ENCODE measurements around the gene NCKAP1. TPM values are rescaled to one million over a fixed set of nuclear protein-coding genes. Genes with fewer than 3 reads are reported as not detected.

The NCKAP1 gene
- total and polyA plus RNA-seq, 2 of the 4 experiments (the other 2 are of a cell fraction), result 91.1 to 160 TPM

DNA sequence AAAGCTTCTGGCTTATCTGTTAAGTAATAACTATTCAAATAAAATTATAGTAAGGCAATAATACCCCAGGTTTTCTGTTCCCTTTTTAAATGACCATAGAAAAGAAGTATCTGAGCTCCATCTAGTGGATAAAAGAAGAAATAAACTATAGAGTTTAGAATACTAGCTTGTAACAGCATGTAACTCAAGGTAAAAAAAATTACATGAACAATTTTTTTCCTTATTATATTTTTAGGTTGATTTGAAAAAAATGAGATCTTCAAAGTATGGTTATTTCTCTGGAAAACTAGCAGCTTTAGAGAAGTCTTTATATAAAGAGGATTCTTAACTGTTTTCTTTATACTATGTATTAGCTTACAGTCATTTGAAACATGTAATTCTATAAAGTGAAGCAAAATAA, 58.1 kb downstream of the NCKAP1 start:
- DNase-seq, result peak; percentile 62
- POLR2A ChIA-PET (ENCODE audit: unreplicated experiment), result no interaction called here
- in situ Hi-C loops (cut with MboI; ENCODE audit: low sequenced_read_pairs), result loop anchor here (10.0 kb wide), 1 partner anchor 215 kb away; no protein-coding TSS in a partner anchor

More for the DNA sequence above, 58.1 kb downstream of the NCKAP1 start:
- H2BK15ac ChIP-seq (ENCODE audit: low read depth, low read length), result no peak overlapping the region
- H4K91ac ChIP-seq (ENCODE audit: insufficient read depth, low read depth, low read length), result no peak overlapping the region
- peaks cover 30% of the 10 kb centered on the region for H3K36me3 ChIP-seq (ENCODE audit: control insufficient read depth, insufficient read depth, low read length)
- H2BK120ac ChIP-seq (ENCODE audit: low read depth, low read length), result no peak overlapping the region
- H3K18ac ChIP-seq (ENCODE audit: low read depth, low read length), result no peak overlapping the region
- H2BK5ac ChIP-seq (ENCODE audit: low read depth, low read length, poor library complexity, severe bottlenecking), result no peak overlapping the region
- H4K5ac ChIP-seq (ENCODE audit: low read depth, low read length), result no peak overlapping the region
- H2BK20ac ChIP-seq (ENCODE audit: low read depth, low read length), result no peak overlapping the region
- BruUV-seq (replicated peaks), result no TSS peak
- peaks cover 0 to 3% of the 10 kb centered on the region in 2 experiments; a peak in 1 of 4 replicates for H3K79me1 ChIP-seq (ENCODE audit: low read depth in 1 of 2, low read length in 2 of 2)
- no peak overlapping the region for H2AK5ac ChIP-seq (ENCODE audit: low read depth, low read length)
- H3K27me3 ChIP-seq (ENCODE audit: control insufficient read depth, insufficient read depth, low read length), result no peaks in the 10 kb centered on the region
- H4K8ac ChIP-seq (ENCODE audit: low read depth in 2 of 2, low read length in 2 of 2), result no peak overlapping the region
- H2AFZ ChIP-seq (replicated peaks; ENCODE audit: low read length, poor library complexity), result no peak overlapping the region
- no peaks in the 10 kb centered on the region for H3K4me1 ChIP-seq (ENCODE audit: control insufficient read depth, insufficient read depth, low read length)
- intact Hi-C loops (cut with micrococcal nuclease) (loop anchor here (1.0 kb wide), 2 partner anchors 196 to 217 kb away; no protein-coding TSS in a partner anchor), dilution Hi-C loops (cut with HindIII; ENCODE audit: low sequenced_read_pairs, unreplicated experiment) (no loop called here)
- no peaks in the 10 kb centered on the region for H4K20me1 ChIP-seq (ENCODE audit: insufficient read depth, low read length)
- H3K9me3 ChIP-seq (ENCODE audit: control insufficient read depth, insufficient read depth, low read length), result no peaks in the 10 kb centered on the region
- no peaks in the 10 kb centered on the region for H3K9me1 ChIP-seq (ENCODE audit: insufficient read depth, low read length)
- no peak overlapping the region for H3K23ac ChIP-seq (ENCODE audit: low read depth, low read length)
- H2AK9ac ChIP-seq (replicated peaks; ENCODE audit: low read depth, low read length, poor library complexity), result no peak overlapping the region
- no peak overlapping the region for H3K4ac ChIP-seq (ENCODE audit: low read depth, low read length)
- no peak overlapping the region for H3K4me3 ChIP-seq (ENCODE audit: insufficient read depth, low read depth, low read length)
- TF ChIP-seq RAD21 (IDR thresholded peaks at IDR 0.05; ENCODE audit: low read length) (peak; percentile 59), SMC3 (IDR thresholded peaks at IDR 0.05; ENCODE audit: low read depth, low read length) (peak; percentile 59), CEBPB (IDR thresholded peaks at IDR 0.05; ENCODE audit: low read depth, low read length) (no peak)
- TF ChIP-seq, protein P1, sequence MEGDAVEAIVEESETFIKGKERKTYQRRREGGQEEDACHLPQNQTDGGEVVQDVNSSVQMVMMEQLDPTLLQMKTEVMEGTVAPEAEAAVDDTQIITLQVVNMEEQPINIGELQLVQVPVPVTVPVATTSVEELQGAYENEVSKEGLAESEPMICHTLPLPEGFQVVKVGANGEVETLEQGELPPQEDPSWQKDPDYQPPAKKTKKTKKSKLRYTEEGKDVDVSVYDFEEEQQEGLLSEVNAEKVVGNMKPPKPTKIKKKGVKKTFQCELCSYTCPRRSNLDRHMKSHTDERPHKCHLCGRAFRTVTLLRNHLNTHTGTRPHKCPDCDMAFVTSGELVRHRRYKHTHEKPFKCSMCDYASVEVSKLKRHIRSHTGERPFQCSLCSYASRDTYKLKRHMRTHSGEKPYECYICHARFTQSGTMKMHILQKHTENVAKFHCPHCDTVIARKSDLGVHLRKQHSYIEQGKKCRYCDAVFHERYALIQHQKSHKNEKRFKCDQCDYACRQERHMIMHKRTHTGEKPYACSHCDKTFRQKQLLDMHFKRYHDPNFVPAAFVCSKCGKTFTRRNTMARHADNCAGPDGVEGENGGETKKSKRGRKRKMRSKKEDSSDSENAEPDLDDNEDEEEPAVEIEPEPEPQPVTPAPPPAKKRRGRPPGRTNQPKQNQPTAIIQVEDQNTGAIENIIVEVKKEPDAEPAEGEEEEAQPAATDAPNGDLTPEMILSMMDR (conservative IDR thresholded peaks at IDR 0.05; ENCODE audit: low read depth, low read length), result peak; percentile 62
- no peak overlapping the region for H3K14ac ChIP-seq (replicated peaks; ENCODE audit: low read depth, low read length)
- H3K56ac ChIP-seq (ENCODE audit: extremely low read depth, insufficient read depth, low read length), result no peak overlapping the region
- H3K9ac ChIP-seq (ENCODE audit: low read depth, low read length), result no peak overlapping the region
- no peak overlapping the region for H3K4me2 ChIP-seq (ENCODE audit: low read depth, low read length)
- CTCF ChIA-PET, result interaction anchor here (0.6 to 2.1 kb wide), 7 partner anchors 8 to 397 kb away, joined by 3 to 7 read pairs (median 3); partner anchors contain the start of gene FRZB
- peak; percentile 77 for ATAC-seq (ENCODE audit: low read depth)
- no peak overlapping the region for H3K27ac ChIP-seq (ENCODE audit: insufficient read depth, low read length)
